GM12875 (cell line): Measurements from ENCODE around the gene CALN1.

Source experiments
- H3K4me3 ChIP-seq: one replicate; pipeline ENCODE4 v1.5.1; 2011; ENCODE audit warnings: low read depth, low read length, control low read depth
- TF ChIP-seq, protein P1 (sequence below): IDR thresholded peaks from 2 replicates; pipeline ENCODE4 v1.5.1; 2011; ENCODE audit warnings: low read depth, mild to moderate bottlenecking, control low read depth, inconsistent platforms, low read length, moderate library complexity, borderline replicate concordance; ENCODE audit not compliant: insufficient read depth

Gene CALN1

DNA sequence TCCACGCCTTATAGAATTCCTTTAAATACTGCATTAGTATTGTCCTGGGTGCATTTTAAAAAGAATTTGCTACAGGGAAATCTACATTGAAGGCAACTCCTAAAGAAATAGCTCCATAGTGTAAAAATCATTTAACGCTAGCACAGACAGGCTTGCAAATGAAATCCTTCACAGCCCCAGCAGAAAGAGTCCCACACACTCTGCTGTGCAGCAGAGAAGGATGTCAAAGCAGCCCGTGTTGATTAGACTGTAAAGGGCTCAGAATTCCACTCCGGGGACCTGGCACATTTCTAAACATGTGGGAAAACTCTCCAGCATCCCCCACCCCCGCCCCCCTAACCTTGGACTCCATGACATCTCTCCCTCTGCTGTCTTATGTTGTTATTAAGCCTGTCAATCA, 176.8 kb downstream of the CALN1 start:
- TF ChIP-seq, protein P1, sequence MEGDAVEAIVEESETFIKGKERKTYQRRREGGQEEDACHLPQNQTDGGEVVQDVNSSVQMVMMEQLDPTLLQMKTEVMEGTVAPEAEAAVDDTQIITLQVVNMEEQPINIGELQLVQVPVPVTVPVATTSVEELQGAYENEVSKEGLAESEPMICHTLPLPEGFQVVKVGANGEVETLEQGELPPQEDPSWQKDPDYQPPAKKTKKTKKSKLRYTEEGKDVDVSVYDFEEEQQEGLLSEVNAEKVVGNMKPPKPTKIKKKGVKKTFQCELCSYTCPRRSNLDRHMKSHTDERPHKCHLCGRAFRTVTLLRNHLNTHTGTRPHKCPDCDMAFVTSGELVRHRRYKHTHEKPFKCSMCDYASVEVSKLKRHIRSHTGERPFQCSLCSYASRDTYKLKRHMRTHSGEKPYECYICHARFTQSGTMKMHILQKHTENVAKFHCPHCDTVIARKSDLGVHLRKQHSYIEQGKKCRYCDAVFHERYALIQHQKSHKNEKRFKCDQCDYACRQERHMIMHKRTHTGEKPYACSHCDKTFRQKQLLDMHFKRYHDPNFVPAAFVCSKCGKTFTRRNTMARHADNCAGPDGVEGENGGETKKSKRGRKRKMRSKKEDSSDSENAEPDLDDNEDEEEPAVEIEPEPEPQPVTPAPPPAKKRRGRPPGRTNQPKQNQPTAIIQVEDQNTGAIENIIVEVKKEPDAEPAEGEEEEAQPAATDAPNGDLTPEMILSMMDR: no peak

DNA sequence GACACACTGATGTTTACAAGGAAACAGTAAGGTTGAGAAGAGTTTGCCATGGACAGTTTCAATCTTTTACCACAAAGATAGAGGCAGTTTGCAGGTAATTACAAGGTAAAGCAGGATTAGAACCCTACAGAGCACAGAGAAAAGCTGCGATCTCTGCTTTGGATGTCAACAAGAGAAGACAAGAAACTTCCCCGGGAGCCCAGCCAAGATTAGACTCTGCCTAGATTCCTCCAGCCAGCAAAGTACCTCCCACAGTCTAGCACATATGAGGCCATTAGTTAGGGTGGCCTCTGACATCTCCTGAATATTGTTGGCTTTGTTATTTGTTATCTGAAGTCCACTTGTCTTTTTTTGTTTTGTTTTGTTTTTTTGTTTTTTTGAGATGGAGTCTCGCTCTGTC, 178.1 kb downstream of the CALN1 start:
- TF ChIP-seq, protein P1: no peak
- H3K4me3 ChIP-seq: no peak overlapping the region

More for the DNA sequence above, 176.8 kb downstream of the CALN1 start:
- no peak overlapping the region for H3K4me3 ChIP-seq

DNA sequence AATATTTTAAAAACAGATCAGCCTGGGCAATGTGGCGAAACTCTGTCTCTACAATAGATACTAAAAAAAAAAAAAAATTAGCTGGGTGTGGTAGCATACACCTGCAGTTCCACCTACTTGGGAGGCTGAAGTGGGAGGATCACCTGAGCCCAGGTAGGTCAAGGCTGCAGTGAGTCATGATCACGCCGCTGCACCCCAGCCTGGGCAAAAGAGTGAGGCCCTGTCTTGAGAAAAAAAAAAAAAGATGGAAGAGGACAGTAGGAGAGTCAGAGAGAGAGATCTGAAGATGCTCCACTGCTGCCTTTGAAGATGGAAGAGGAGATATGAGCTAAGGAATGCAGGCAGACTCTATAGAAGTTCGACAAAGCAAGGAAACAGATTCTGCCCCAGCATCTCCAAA, 181.9 kb downstream of the CALN1 start:
- H3K4me3 ChIP-seq: no peak overlapping the region
- TF ChIP-seq, protein P1: no peak

DNA sequence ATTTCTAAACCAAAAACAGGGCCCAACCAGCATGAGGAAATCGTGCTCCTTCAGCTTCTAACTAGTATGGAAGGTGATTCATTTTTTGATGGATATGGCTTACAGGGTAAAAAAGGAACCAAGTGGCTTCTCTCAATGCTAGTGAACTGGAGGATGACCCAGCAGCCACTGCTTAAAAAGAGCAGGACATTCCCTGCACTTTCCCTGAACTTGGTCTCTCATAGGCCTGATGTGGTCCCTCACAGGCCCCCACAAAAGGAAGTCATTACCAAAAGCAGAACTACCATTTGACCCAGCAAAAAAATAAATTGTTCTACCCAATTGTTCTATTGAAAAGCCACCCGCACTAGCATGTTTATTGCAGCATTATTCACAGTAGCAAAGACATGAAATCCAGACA, 188.8 kb downstream of the CALN1 start:
- TF ChIP-seq, protein P1: no peak
- H3K4me3 ChIP-seq: no peak overlapping the region

DNA sequence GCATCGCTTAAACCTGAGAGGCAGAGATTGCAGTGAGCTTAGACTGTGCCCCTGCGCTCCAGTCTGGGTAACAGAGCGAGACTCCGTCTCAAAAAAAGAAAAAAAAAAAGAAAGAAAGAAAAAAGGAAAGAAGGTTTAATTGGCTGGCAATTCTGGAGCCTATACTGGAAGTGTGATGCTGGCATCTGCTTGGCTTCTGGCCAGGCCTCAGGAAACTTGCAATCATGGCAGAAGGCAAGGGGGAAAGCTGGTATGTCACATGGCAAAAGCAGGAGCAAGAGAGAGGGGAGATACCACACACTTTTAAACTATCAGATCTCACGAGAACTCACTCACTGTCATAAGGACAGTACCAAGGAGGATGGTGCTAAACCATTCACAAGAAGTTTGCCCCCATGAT, 190.0 kb downstream of the CALN1 start:
- TF ChIP-seq, protein P1: no peak
- H3K4me3 ChIP-seq: no peak overlapping the region

DNA sequence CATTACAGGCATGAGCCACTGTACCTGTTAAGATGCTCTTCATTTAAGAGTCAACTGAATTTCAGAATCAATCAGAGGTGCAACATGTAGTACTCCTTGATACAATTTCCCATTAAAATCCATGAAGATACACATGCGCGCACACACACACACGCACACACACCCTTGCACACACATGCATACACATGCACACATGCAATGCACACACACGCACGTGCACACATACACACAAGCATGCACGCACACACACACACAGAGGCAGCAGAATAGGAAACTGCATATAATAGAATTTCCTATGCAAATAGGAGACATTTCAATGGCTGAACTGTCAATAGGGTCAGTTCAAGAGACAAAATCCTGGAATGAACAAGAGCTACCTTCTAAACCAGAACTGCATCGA, 192.6 kb downstream of the CALN1 start:
- H3K4me3 ChIP-seq: no peak overlapping the region
- TF ChIP-seq, protein P1: no peak

DNA sequence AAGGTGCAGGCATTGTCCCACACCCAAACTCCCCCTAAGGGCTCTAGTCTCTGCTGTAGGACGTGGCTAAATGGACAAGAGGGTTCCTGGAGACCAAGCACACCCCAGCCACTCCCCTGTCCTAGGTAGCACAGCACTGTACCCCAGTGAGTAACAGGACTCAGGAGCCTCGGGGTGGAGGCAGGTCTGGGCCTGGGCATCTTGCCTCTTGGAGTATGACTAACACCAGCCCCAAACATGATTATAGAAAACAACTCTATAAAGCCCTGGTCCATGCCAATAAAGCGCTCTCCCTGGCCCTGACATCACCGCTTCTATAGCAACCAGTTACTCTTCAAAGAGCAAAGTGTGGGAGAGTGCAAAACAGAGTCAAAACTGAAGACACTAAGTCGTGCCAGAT, 195.0 kb downstream of the CALN1 start:
- TF ChIP-seq, protein P1: no peak
- H3K4me3 ChIP-seq: no peak overlapping the region
